Right renal cortex interstitium (tissue), 3 donors: Measurements from ENCODE around the gene WNT8B. TPM values are rescaled to one million over a fixed set of nuclear protein-coding genes. Genes with fewer than 3 reads are reported as not detected.

Source experiments
- DNase-seq, 3 donors: peaks; one replicate each; pipeline ENCODE4 v3.0.0-alpha.2; 2013; ENCODE audit warnings: low read depth in 3 of 3, low spot score in 2 of 3
- polyA plus RNA-seq, 3 donors: library from polyadenylated mRNA; unstranded; fragments of 120-200 nt; gene quantifications; one replicate each; pipeline ENCODE4 v1.2.1, GENCODE V29; 2013; ENCODE audit not compliant: insufficient read length in 3 of 3

Gene WNT8B
- polyA plus RNA-seq, 3 donors, result 0.69 to 1.1 (median 0.91) TPM

- peak; percentile 33 to 65 (median 65) for DNase-seq
Measured at GRCh38 chr10:100482181-100482833, 19.5 kb downstream of the WNT8B start.

GRCh38 chr10:100482834-100483185, 20.0 kb downstream of the WNT8B start:
- no peak for DNase-seq

- DNase-seq, result no peak
Measured at GRCh38 chr10:100483876-100484666, 21.3 kb downstream of the WNT8B start.

GRCh38 chr10:100485366-100485765, 22.6 kb downstream of the WNT8B start:
- no peak for DNase-seq

GRCh38 chr10:100485801-100486495, 23.1 kb downstream of the WNT8B start:
- DNase-seq, result no peak

- no peak for DNase-seq
Measured at GRCh38 chr10:100487529-100487928, 24.7 kb downstream of the WNT8B start.

GRCh38 chr10:100489396-100489795, 26.6 kb downstream of the WNT8B start:
- no peak for DNase-seq

GRCh38 chr10:100490531-100490930, 27.7 kb downstream of the WNT8B start:
- DNase-seq, result no peak

GRCh38 chr10:100496567-100496966, 33.8 kb downstream of the WNT8B start:
- no peak for DNase-seq

GRCh38 chr10:100498059-100498458, 35.2 kb downstream of the WNT8B start:
- no peak for DNase-seq

- DNase-seq, result no peak
Measured at GRCh38 chr10:100501423-100501822, 38.6 kb downstream of the WNT8B start.

GRCh38 chr10:100502926-100503494, 40.2 kb downstream of the WNT8B start:
- no peak for DNase-seq

GRCh38 chr10:100504096-100504495, 41.3 kb downstream of the WNT8B start:
- no peak for DNase-seq

- no peak for DNase-seq
Measured at GRCh38 chr10:100505164-100505563, 42.4 kb downstream of the WNT8B start.

GRCh38 chr10:100506596-100507356, 44.0 kb downstream of the WNT8B start:
- DNase-seq, result no peak

GRCh38 chr10:100507357-100507732, 44.5 kb downstream of the WNT8B start:
- DNase-seq, result no peak

GRCh38 chr10:100508266-100508665, 45.5 kb downstream of the WNT8B start:
- DNase-seq, result no peak

- DNase-seq, result no peak
Measured at GRCh38 chr10:100508691-100509150, 45.9 kb downstream of the WNT8B start.

GRCh38 chr10:100509241-100509840, 46.5 kb downstream of the WNT8B start:
- no peak for DNase-seq
